Neuronal stem cell (in vitro differentiated cells): ENCODE measurements around the gene THRAP3.

Source experiments
- DNase-seq: peaks from one replicate; pipeline ENCODE4 v3.0.0-alpha.2; 2013; ENCODE audit warnings: low spot score
- H2AFZ ChIP-seq: one replicate; pipeline ENCODE4 v1.6.1; 2013; ENCODE audit warnings: mild to moderate bottlenecking, low read length, inconsistent platforms
- H2AK5ac ChIP-seq: 2 replicates; pipeline ENCODE4 v1.6.1; 2013; ENCODE audit warnings: low read depth, mild to moderate bottlenecking, inconsistent platforms, low read length, moderate library complexity, mixed read lengths
- H2BK120ac ChIP-seq: 2 replicates; pipeline ENCODE4 v1.6.1; 2013; ENCODE audit warnings: low read depth, mild to moderate bottlenecking, inconsistent platforms, low read length, moderate library complexity, mixed read lengths
- H2BK12ac ChIP-seq: one replicate; pipeline ENCODE4 v1.6.1; 2013; ENCODE audit warnings: low read length, inconsistent platforms
- H2BK15ac ChIP-seq: 2 replicates; pipeline ENCODE4 v1.6.1; 2013; ENCODE audit warnings: mild to moderate bottlenecking, low read length, inconsistent platforms, mixed read lengths
- H2BK5ac ChIP-seq: one replicate; pipeline ENCODE4 v1.6.1; 2013; ENCODE audit warnings: inconsistent platforms, mild to moderate bottlenecking, low read length, moderate library complexity
- H3K14ac ChIP-seq: one replicate; pipeline ENCODE4 v1.6.1; 2013; ENCODE audit warnings: low read length, inconsistent platforms
- H3K18ac ChIP-seq: 2 replicates; pipeline ENCODE4 v1.6.1; 2013; ENCODE audit warnings: low read length, inconsistent platforms
- H3K23ac ChIP-seq: 2 replicates; pipeline ENCODE4 v1.6.1; 2013; ENCODE audit warnings: low read depth, mild to moderate bottlenecking, mixed read lengths, low read length, inconsistent platforms; ENCODE audit not compliant: poor library complexity
- H3K27ac ChIP-seq: replicated peaks from 3 replicates; pipeline ENCODE4 v1.5.1; 2013; ENCODE audit warnings: low read length, inconsistent platforms
- H3K27me3 ChIP-seq, 3 experiments: 2 replicates each; pipeline ENCODE4 v1.6.1; 2013; ENCODE audit warnings: low read length in 3 of 3, mild to moderate bottlenecking in 2 of 3, inconsistent platforms in 1 of 3, low read depth in 1 of 3, mixed read lengths in 1 of 3, moderate library complexity in 1 of 3; ENCODE audit not compliant: control insufficient read depth in 3 of 3, insufficient read depth in 3 of 3
- H3K36me3 ChIP-seq, 2 donors: replicated peaks in 1 of 2; 2 replicates each; pipeline ENCODE4 v1.6.1; 2013; ENCODE audit warnings: low read length in 2 of 2; ENCODE audit not compliant: control insufficient read depth in 2 of 2, insufficient read depth in 2 of 2
- H3K4ac ChIP-seq: 2 replicates; pipeline ENCODE4 v1.6.1; 2013; ENCODE audit warnings: inconsistent platforms, mild to moderate bottlenecking, low read length, moderate library complexity
- H3K4me1 ChIP-seq, 2 donors: 1 replicate in 1 of 2; 2 replicates in 1 of 2; pipeline ENCODE4 v1.6.1; 2013; ENCODE audit warnings: low read length in 2 of 2, low read depth in 1 of 2; ENCODE audit not compliant: control insufficient read depth in 2 of 2, insufficient read depth in 1 of 2
- H3K4me2 ChIP-seq: one replicate; pipeline ENCODE4 v1.6.1; 2013; ENCODE audit warnings: mild to moderate bottlenecking, low read length, inconsistent platforms; ENCODE audit not compliant: insufficient read depth, poor library complexity, severe bottlenecking
- H3K4me3 ChIP-seq, 2 donors: 2 replicates each; pipeline ENCODE4 v1.5.1; 2013; ENCODE audit warnings: low read length in 2 of 2, mild to moderate bottlenecking in 2 of 2, inconsistent platforms in 1 of 2, moderate library complexity in 1 of 2
- H3K79me1 ChIP-seq: one replicate; pipeline ENCODE4 v1.6.1; 2013; ENCODE audit warnings: low read depth, mild to moderate bottlenecking, inconsistent platforms, low read length, moderate library complexity
- H3K9ac ChIP-seq: one replicate; pipeline ENCODE4 v1.6.1; 2013; ENCODE audit warnings: mild to moderate bottlenecking, low read depth, low read length, inconsistent platforms; ENCODE audit not compliant: poor library complexity
- H3K9me3 ChIP-seq, 2 donors: replicated peaks in 1 of 2; 2 replicates each; pipeline versions ENCODE3 to v1.6.1; 2013; ENCODE audit warnings: low read length in 2 of 2, mild to moderate bottlenecking in 2 of 2, inconsistent platforms in 1 of 2, low read depth in 1 of 2, mixed read lengths in 1 of 2, moderate library complexity in 1 of 2; ENCODE audit not compliant: control insufficient read depth in 2 of 2, insufficient read depth in 1 of 2
- H4K8ac ChIP-seq: one replicate; pipeline ENCODE4 v1.6.1; 2013; ENCODE audit warnings: low read depth, mild to moderate bottlenecking, inconsistent platforms, low read length, moderate library complexity
- H4K91ac ChIP-seq: one replicate; pipeline ENCODE4 v1.6.1; 2013; ENCODE audit warnings: low read length, low read depth, mild to moderate bottlenecking, inconsistent platforms; ENCODE audit not compliant: poor library complexity
- WGBS, 2 donors: extraction: QIAGEN DNeasy Blood & Tissue Kit; methylation state at CpG; one replicate each; pipeline ENCODE4 v1.1.7; 2013; ENCODE audit warnings: missing lambda C conversion rate in 2 of 2, mixed read lengths in 1 of 2; ENCODE audit not compliant: insufficient read length in 2 of 2, insufficient replicate concordance in 1 of 2; ENCODE audit errors: extremely low coverage in 2 of 2; 5-methylcytosine and 5-hydroxymethylcytosine counted together

The THRAP3 gene

GRCh38 chr1:36329817-36330216 lies 105.6 kb downstream of the THRAP3 start:
- Histone ChIP-seq H3K27ac (no peak overlapping the region), H4K91ac (no peak overlapping the region), H2BK5ac (no peak overlapping the region), H3K14ac (no peak overlapping the region), H2AFZ (no peak overlapping the region), H4K8ac (no peak overlapping the region), H2BK15ac (no peak overlapping the region), H3K18ac (no peak overlapping the region), H3K9me3 (no peaks in the 10 kb centered on the region), H3K4me2 (no peak overlapping the region), H2BK12ac (no peak overlapping the region), H3K4me3 (no peak overlapping the region), H2AK5ac (peak overlapping the region; percentile 8), H3K79me1 (no peaks in the 10 kb centered on the region), H3K4ac (no peak overlapping the region), H3K9ac (no peak overlapping the region), H3K4me1 (peaks cover 0 to 2% of the 10 kb centered on the region in 2 donors), H3K27me3 (peaks cover 0 to 2% (median 0%) of the 10 kb centered on the region in 3 experiments), H2BK120ac (no peak overlapping the region), H3K36me3 (peaks cover 0 to 5% of the 10 kb centered on the region in 2 donors), H3K23ac (no peak overlapping the region)
- WGBS, 2 donors = no CpG with 5 or more reads among the region's 9 CpGs
- DNase-seq = no peak

- Histone ChIP-seq H3K4me2 (no peak overlapping the region), H2BK5ac (no peak overlapping the region), H2AK5ac (no peak overlapping the region), H3K4me3 (no peak overlapping the region), H3K9me3 (no peaks in the 10 kb centered on the region), H3K27me3 (peaks cover 0 to under 1% (median 0%) of the 10 kb centered on the region in 3 experiments), H2BK120ac (no peak overlapping the region), H3K14ac (no peak overlapping the region), H3K18ac (no peak overlapping the region), H3K9ac (no peak overlapping the region), H3K4me1 (peaks cover 0 to 2% of the 10 kb centered on the region in 2 donors), H2AFZ (no peak overlapping the region), H2BK12ac (no peak overlapping the region), H2BK15ac (no peak overlapping the region), H3K79me1 (no peaks in the 10 kb centered on the region), H3K27ac (no peak overlapping the region), H3K4ac (no peak overlapping the region), H3K23ac (no peak overlapping the region), H3K36me3 (peaks cover 0 to 5% of the 10 kb centered on the region in 2 donors), H4K8ac (no peak overlapping the region), H4K91ac (no peak overlapping the region)
- DNase-seq = no peak
- 100% methylated on average over 3 of the region's 15 CpGs; no CpG with 5 or more reads in 1 of the 2 donors for WGBS, 2 donors
These were observed 106.7 kb downstream of the THRAP3 start for GRCh38 chr1:36330940-36331339.

DNA sequence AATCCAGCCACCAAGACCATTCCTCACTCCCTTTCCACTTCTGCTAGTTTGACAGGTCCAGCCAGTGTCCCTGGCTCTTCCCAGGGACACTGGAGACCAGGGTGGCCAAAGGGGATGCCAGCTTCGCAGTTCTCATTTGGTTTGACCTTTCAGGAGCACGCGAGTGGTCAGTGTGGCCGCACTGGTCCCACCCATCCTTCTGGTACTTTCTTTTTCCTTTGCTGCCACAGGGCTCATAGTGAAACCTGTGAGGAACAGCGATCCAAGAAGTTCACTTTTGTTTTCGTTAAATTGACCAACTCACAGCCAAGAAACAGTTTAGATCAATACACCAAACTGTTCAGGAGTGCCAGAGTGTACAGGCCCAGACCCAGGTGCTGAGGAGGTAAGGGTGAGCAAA lies 113.6 kb downstream of the THRAP3 start:
- no peak overlapping the region for H3K4me2 ChIP-seq
- no peak overlapping the region for H3K4me3 ChIP-seq
- H3K27ac ChIP-seq = no peak overlapping the region
- no peak overlapping the region for H3K14ac ChIP-seq
- no peak overlapping the region for H4K91ac ChIP-seq
- H2BK15ac ChIP-seq = no peak overlapping the region
- no peaks in the 10 kb centered on the region for H3K4me1 ChIP-seq
- H3K23ac ChIP-seq = no peak overlapping the region
- H2BK12ac ChIP-seq = no peak overlapping the region
- no peaks in the 10 kb centered on the region for H3K27me3 ChIP-seq
- H2AK5ac ChIP-seq = no peak overlapping the region
- no CpG with 5 or more reads among the region's 6 CpGs for WGBS, 2 donors
- DNase-seq = no peak
- H2AFZ ChIP-seq = no peak overlapping the region
- H3K9me3 ChIP-seq = no peaks in the 10 kb centered on the region
- H4K8ac ChIP-seq = no peak overlapping the region
- peaks cover 3 to 23% of the 10 kb centered on the region in 2 donors for H3K36me3 ChIP-seq
- no peak overlapping the region for H3K18ac ChIP-seq
- peaks cover 1% of the 10 kb centered on the region for H3K79me1 ChIP-seq
- H2BK5ac ChIP-seq = no peak overlapping the region
- no peak overlapping the region for H2BK120ac ChIP-seq
- H3K9ac ChIP-seq = no peak overlapping the region
- H3K4ac ChIP-seq = no peak overlapping the region

DNA sequence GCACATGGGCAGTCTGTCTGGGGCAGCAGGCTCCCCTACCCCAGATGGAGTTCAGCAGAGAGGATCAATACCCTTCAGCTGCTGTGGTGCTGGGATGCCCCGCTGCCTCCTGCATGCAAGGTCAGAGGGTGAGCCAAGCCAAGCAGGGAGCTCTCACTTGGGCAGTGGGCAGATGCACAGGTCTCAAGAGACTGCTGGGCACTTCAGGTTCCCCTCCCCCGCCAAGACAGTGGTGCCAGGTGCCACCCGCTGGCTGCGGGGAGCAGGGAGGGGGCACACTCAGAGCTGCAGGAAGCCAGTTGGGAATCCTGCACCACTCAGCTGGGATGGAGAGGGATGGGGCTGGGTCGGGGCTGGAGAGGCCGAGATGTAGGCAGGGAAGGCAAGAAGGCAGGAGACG lies 115.0 kb downstream of the THRAP3 start:
- peak overlapping the region; percentile 37 for H3K18ac ChIP-seq

More for the DNA sequence above, 115.0 kb downstream of the THRAP3 start:
- H2AFZ ChIP-seq = no peak overlapping the region
- H3K36me3 ChIP-seq = peaks cover 14 to 37% of the 10 kb centered on the region in 2 donors
- no CpG with 5 or more reads among the region's 7 CpGs for WGBS, 2 donors
- no peak overlapping the region for H3K9ac ChIP-seq
- no peak overlapping the region for H3K27ac ChIP-seq
- H3K4me2 ChIP-seq = no peak overlapping the region
- no peak overlapping the region for H2BK15ac ChIP-seq
- no peaks in the 10 kb centered on the region for H3K9me3 ChIP-seq
- no peak for DNase-seq
- H2BK12ac ChIP-seq = no peak overlapping the region
- H2AK5ac ChIP-seq = no peak overlapping the region
- no peak overlapping the region for H4K91ac ChIP-seq
- H4K8ac ChIP-seq = no peak overlapping the region
- no peaks in the 10 kb centered on the region for H3K27me3 ChIP-seq
- H3K4me1 ChIP-seq = no peaks in the 10 kb centered on the region
- peaks cover 2% of the 10 kb centered on the region for H3K79me1 ChIP-seq
- H3K23ac ChIP-seq = peak overlapping the region; percentile 44
- no peak overlapping the region for H2BK5ac ChIP-seq
- H3K4me3 ChIP-seq = no peak overlapping the region
- no peak overlapping the region for H2BK120ac ChIP-seq
- H3K4ac ChIP-seq = no peak overlapping the region
- H3K14ac ChIP-seq = no peak overlapping the region
